Thyroid gland (tissue), 4 donors: Measurements from ENCODE around the gene AP3B1.

Experiments
- CTCF ChIP-seq, 6 experiments: fragments of 200-600 bp in 3 of 6; fragments of 450-650 bp in 3 of 6; sonication (generic) in 3 of 6; IDR thresholded peaks; one replicate each; pipeline ENCODE4 v1.5.1; 2016 to 2019; ENCODE audit warnings: antibody characterized with exemption in 6 of 6, mild to moderate bottlenecking in 2 of 6, inconsistent platforms in 1 of 6, moderate library complexity in 1 of 6
- POLR2A ChIP-seq, 2 donors: fragments of 450-650 bp; IDR thresholded peaks; one replicate each; pipeline ENCODE4 v1.6.1; 2017; ENCODE audit warnings: antibody characterized with exemption in 2 of 2, mild to moderate bottlenecking in 2 of 2, moderate library complexity in 1 of 2

GRCh38 chr5:78213799-78214198 is 80.7 kb downstream of the AP3B1 start:
- TF ChIP-seq CTCF (IDR thresholded peaks at IDR 0.05), result no peak
- TF ChIP-seq POLR2A (IDR thresholded peaks at IDR 0.05), result no peak
